Adrenal gland (tissue), 12 donors: ENCODE measurements around the gene KCNK7. TPM values are rescaled to one million over a fixed set of nuclear protein-coding genes. Genes with fewer than 3 reads are reported as not detected.

Source experiments
- DNase-seq, 7 donors: peaks; one replicate each; pipeline ENCODE4 v3.0.0-alpha.2; 2019 to 2020
- H3K27ac ChIP-seq, 5 donors: fragments of 200-600 bp; sonication (generic) in 4 of 5; 1 replicate in 3 of 5; 2 replicates in 2 of 5; pipeline versions ENCODE4 v1.5.1 to v1.8.0; 2016 to 2020; ENCODE audit warnings: mild to moderate bottlenecking in 1 of 5
- H3K27me3 ChIP-seq: fragments of 200-600 bp; 2 replicates; pipeline ENCODE4 v1.8.0; 2021
- H3K36me3 ChIP-seq, 2 donors: fragments of 200-600 bp; replicated peaks in 1 of 2; 1 replicate in 1 of 2; 2 replicates in 1 of 2; pipeline versions ENCODE4 v1.5.1 to v1.8.0; 2018 to 2022
- H3K4me1 ChIP-seq, 2 donors: fragments of 200-600 bp; replicated peaks in 1 of 2; 1 replicate in 1 of 2; 2 replicates in 1 of 2; pipeline versions ENCODE4 v1.5.1 to v1.8.0; 2018 to 2021
- H3K4me3 ChIP-seq, 4 donors: fragments of 200-600 bp; sonication (generic) in 3 of 4; one replicate each; pipeline ENCODE4 v1.5.1; 2016 to 2018
- H3K9me3 ChIP-seq, 3 donors: fragments of 200-600 bp; sonication (generic) in 1 of 3; replicated peaks in 1 of 3; 1 replicate in 2 of 3; 2 replicates in 1 of 3; pipeline versions ENCODE4 v1.5.1 to v1.8.0; 2016 to 2021
- POLR2A ChIP-seq, 2 donors: fragments of 450-650 bp; IDR thresholded peaks; one replicate each; pipeline ENCODE4 v1.6.1; 2017; ENCODE audit warnings: antibody characterized with exemption in 2 of 2, mild to moderate bottlenecking in 2 of 2, moderate library complexity in 1 of 2
- WGBS, 4 donors: extraction: QIAGEN DNeasy Blood & Tissue Kit in 2 of 4; methylation state at CpG; one replicate each; pipeline versions ENCODE4 v1.1.5 to v1.1.7; 2013 to 2017; 5-methylcytosine and 5-hydroxymethylcytosine counted together
- intact Hi-C, 2 donors: fragments of 100-400 bp; cut with DNase I; formaldehyde crosslinking; loops; one replicate each; pipeline versions ENCODE4 v1.14.1 to v1.15.0; 2022 to 2023
- microRNA-seq, 3 donors: library from miRNA; unstranded; fragments of <30 nt; microRNA quantifications; one replicate each; pipeline ENCODE4, GENCODE V29; 2017 to 2020
- polyA plus RNA-seq, 3 donors: library from polyadenylated mRNA; stranded (reverse); fragments of 200-250 nt in 2 of 3; fragments of 350-450 nt in 1 of 3; fragmentation: Illumina TruSeq in 1 of 3; extraction: RNeasy Lipid Tissue Mini Kit (QIAGEN cat#74804) in 1 of 3; gene quantifications; one replicate each; pipeline ENCODE4 v1.2.3, GENCODE V29; 2013 to 2014
- small RNA-seq, 2 donors: library from RNA; depleted of rRNA; stranded (forward); fragments of <200 nt; gene quantifications; one replicate each; pipeline ENCODE3, GENCODE V24; 2016
- total RNA-seq, 9 donors: library from RNA; depleted of rRNA in 4 of 9; stranded (reverse); fragments of >200 nt in 4 of 9; fragments of 120-200 nt in 1 of 9; fragmentation: NEBNext Ultra II Directional in 1 of 9; extraction: Animal tissue kit (Norgen Biotek cat#: 25700) in 1 of 9; gene quantifications; one replicate each; pipeline versions ENCODE4 v1.1.0 to v1.2.4, GENCODE V29; 2013 to 2023
- TF ChIP-seq, protein P1 (sequence below), 6 experiments: fragments of 450-650 bp in 4 of 6; fragments of 200-600 bp in 2 of 6; sonication (generic) in 1 of 6; IDR thresholded peaks; 1 replicate in 5 of 6; 2 replicates in 1 of 6; pipeline versions ENCODE4 v1.5.1 to v1.8.0; 2016 to 2021; ENCODE audit warnings: antibody characterized with exemption in 6 of 6, mild to moderate bottlenecking in 2 of 6, moderate library complexity in 1 of 6
- donor health status: healthy with polysubstance abuse.
- donor health status: Bipolar disorder and iron deficiency.
- donor health status: DM: yes; HTN: yes; CAD: no.
- donor health status: DM: no; HTN: no; CAD: no.
- donor health status: DM: no; HTN: no; CAD: no.
- donor health status: DM: yes; HTN: yes; CAD: no.

Gene KCNK7
- total and polyA plus RNA-seq, 12 donors = 0.06 to 12.5 (median 0.57) TPM; not detected in 5

DNA sequence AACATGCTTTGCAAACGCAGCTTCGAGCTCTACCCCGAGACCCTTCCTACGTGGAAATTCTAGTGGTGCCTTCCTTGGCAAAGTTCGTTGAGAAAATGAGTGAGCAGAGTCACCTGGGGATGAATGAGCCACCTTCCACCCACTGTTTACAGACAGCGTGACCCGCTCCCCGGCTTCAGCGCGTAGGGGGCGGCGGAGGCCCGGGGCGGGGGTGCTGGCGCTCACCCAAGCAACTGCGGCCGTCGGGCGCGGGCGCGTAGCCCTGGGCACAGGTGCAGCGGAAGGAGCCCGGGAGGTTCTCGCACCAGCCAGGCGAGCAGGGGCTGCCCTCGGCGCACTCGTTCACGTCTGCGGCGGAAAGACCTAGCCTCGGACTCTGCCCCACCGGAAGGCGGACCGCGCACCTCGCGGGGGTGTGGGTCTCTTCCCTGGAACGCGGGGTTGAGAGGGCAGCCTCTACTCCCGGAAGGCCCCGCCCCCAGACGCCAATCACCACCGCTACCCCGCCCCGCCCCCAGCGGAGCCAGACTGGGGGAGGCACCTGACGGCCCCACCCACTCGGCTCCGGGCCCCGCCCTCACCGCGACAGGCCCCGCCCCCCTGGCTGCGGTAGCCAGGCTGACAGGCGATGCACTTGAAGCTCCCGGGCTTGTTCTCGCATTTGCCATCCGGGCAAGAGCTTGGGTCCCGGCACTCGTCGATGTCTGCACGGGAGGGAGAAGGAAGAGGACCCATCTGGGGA is 49.2 kb downstream of the KCNK7 start:
- peak overlapping the region in 1 of 5 donors; percentile 15 for H3K27ac ChIP-seq

DNA sequence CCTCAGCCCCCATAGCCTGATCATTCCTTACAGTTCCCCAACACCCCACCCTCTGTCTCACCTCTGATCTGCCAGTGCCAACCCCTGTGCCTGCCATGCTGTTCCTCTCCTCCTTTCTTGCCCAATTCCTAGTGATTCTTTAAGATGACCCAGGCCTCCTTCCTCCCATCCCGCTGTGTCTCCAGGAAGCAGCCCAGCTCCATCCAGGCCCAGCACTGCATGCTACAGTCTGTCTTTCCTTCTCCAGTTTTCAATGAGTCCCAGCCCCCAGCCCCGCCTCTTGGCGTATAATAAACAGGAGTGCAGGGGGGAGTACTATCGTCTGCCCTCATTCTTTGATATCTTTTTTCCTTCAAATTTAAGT is 49.8 kb downstream of the KCNK7 start:
- H3K9me3 ChIP-seq = no peaks in the 10 kb centered on the region
- H3K27ac ChIP-seq = no peak overlapping the region
- intact Hi-C loops = no loop called here
- H3K27me3 ChIP-seq = no peaks in the 10 kb centered on the region
- peaks cover 5 to 10% of the 10 kb centered on the region in 2 donors for H3K4me1 ChIP-seq
- TF ChIP-seq, protein P1, sequence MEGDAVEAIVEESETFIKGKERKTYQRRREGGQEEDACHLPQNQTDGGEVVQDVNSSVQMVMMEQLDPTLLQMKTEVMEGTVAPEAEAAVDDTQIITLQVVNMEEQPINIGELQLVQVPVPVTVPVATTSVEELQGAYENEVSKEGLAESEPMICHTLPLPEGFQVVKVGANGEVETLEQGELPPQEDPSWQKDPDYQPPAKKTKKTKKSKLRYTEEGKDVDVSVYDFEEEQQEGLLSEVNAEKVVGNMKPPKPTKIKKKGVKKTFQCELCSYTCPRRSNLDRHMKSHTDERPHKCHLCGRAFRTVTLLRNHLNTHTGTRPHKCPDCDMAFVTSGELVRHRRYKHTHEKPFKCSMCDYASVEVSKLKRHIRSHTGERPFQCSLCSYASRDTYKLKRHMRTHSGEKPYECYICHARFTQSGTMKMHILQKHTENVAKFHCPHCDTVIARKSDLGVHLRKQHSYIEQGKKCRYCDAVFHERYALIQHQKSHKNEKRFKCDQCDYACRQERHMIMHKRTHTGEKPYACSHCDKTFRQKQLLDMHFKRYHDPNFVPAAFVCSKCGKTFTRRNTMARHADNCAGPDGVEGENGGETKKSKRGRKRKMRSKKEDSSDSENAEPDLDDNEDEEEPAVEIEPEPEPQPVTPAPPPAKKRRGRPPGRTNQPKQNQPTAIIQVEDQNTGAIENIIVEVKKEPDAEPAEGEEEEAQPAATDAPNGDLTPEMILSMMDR (IDR thresholded peaks at IDR 0.05) = no peak
- TF ChIP-seq POLR2A (IDR thresholded peaks at IDR 0.05) = no peak
- H3K36me3 ChIP-seq = peaks cover 0 to 32% of the 10 kb centered on the region in 2 donors
- H3K4me3 ChIP-seq = no peak overlapping the region
- DNase-seq = no peak
- 82 to 88% (median 86%) methylated on average over 4 of the region's 4 CpGs for WGBS, 4 donors

More for the DNA sequence above, 49.2 kb downstream of the KCNK7 start:
- Histone ChIP-seq H3K4me1 (peaks cover under 1 to 5% of the 10 kb centered on the region in 2 donors), H3K27me3 (no peaks in the 10 kb centered on the region), H3K36me3 (peaks cover 0 to 37% of the 10 kb centered on the region in 2 donors), H3K4me3 (peak overlapping the region in 1 of 4 donors; percentile 13), H3K9me3 (no peaks in the 10 kb centered on the region)
- TF ChIP-seq, protein P1 (IDR thresholded peaks at IDR 0.05) = no peak
- no peak for TF ChIP-seq POLR2A (IDR thresholded peaks at IDR 0.05)
- WGBS, 4 donors = 49 to 67% (median 51%) methylated on average over 29 to 64 of the region's 64 CpGs
- DNase-seq = peak in 6 of 7 donors; percentile 60 to 89 (median 74)
- intact Hi-C loops = no loop called here

Small RNA genes lying within 50 kb of the gene (microRNA-seq; reads per million reads assigned to microRNA genes)
- 0 to 0.89 (median 0) reads per million in 3 donors for gene MIR4690

Small RNA genes lying within 50 kb of the gene (small RNA-seq; reads per million reads assigned to genes)
- 0 reads per million in 2 donors for gene AP001362.1
- gene MIR4690 = 0 reads per million in 2 donors

Other genes starting within 250 kb of the KCNK7 start
- gene TIGD3, start 241.0 kb downstream of the KCNK7 start, total RNA-seq = under 1 TPM; 0.11 to 0.96 (median 0.33) TPM
- gene TIGD3, start 241.0 kb downstream of the KCNK7 start, polyA plus RNA-seq = under 1 TPM in 2 of 3 donors, not detected in 1; 0.27 to 0.40 TPM
- 10 to 100 TPM in 1 of 9 donors, 1 to 10 TPM in 8; 1.1 to 12.7 (median 6.0) TPM for gene SLC25A45, start 213.2 kb downstream of the KCNK7 start, total RNA-seq
- gene SLC25A45, start 213.2 kb downstream of the KCNK7 start, polyA plus RNA-seq = 10 to 100 TPM in 2 of 3 donors, 1 to 10 TPM in 1; 2.4 to 21.0 (median 14.7) TPM
- 10 to 100 TPM; 17.6 to 52.1 (median 39.6) TPM for gene FRMD8, start 209.2 kb downstream of the KCNK7 start, total RNA-seq
- gene FRMD8, start 209.2 kb downstream of the KCNK7 start, polyA plus RNA-seq = 10 to 100 TPM in 2 of 3 donors, 1 to 10 TPM in 1; 5.3 to 21.3 (median 20.4) TPM
- 1,000 to 10,000 TPM in 3 of 9 donors, 100 to 1,000 TPM in 4, 10 to 100 TPM in 2; 20.9 to 1,661 (median 217) TPM for gene NEAT1, start 173.0 kb downstream of the KCNK7 start, total RNA-seq
- gene NEAT1, start 173.0 kb downstream of the KCNK7 start, polyA plus RNA-seq = 1,000 to 10,000 TPM in 2 of 3 donors, 100 to 1,000 TPM in 1; 216 to 6,838 (median 2,645) TPM
- gene MALAT1, start 96.8 kb downstream of the KCNK7 start, total RNA-seq = over 10,000 TPM in 5 of 9 donors, 1,000 to 10,000 TPM in 4; 5,921 to 17,143 (median 10,534) TPM
- 1,000 to 10,000 TPM in 1 of 3 donors, 100 to 1,000 TPM in 2; 237 to 9,519 (median 973) TPM for gene MALAT1, start 96.8 kb downstream of the KCNK7 start, polyA plus RNA-seq
- gene SCYL1, start 70.7 kb downstream of the KCNK7 start, total RNA-seq = 100 to 1,000 TPM; 105 to 240 (median 147) TPM
- gene SCYL1, start 70.7 kb downstream of the KCNK7 start, polyA plus RNA-seq = 100 to 1,000 TPM in 2 of 3 donors, 10 to 100 TPM in 1; 52.3 to 395 (median 329) TPM
- 100 to 1,000 TPM in 7 of 9 donors, 10 to 100 TPM in 2; 43.4 to 362 (median 218) TPM for gene LTBP3, start 37.4 kb downstream of the KCNK7 start, total RNA-seq
- gene LTBP3, start 37.4 kb downstream of the KCNK7 start, polyA plus RNA-seq = 100 to 1,000 TPM in 2 of 3 donors, 10 to 100 TPM in 1; 40.2 to 323 (median 265) TPM
- gene ZNRD2, start 25.3 kb downstream of the KCNK7 start, total RNA-seq = 10 to 100 TPM; 34.0 to 83.4 (median 51.2) TPM
- gene ZNRD2, start 25.3 kb downstream of the KCNK7 start, polyA plus RNA-seq = 100 to 1,000 TPM in 2 of 3 donors, 1 to 10 TPM in 1; 9.4 to 135 (median 120) TPM
- gene FAM89B, start 23.3 kb downstream of the KCNK7 start, total RNA-seq = 10 to 100 TPM; 28.0 to 77.1 (median 41.7) TPM
- gene FAM89B, start 23.3 kb downstream of the KCNK7 start, polyA plus RNA-seq = 10 to 100 TPM in 2 of 3 donors, 1 to 10 TPM in 1; 7.0 to 64.4 (median 50.1) TPM
- gene EHBP1L1, start 19.7 kb downstream of the KCNK7 start, total RNA-seq = 10 to 100 TPM; 11.8 to 56.3 (median 35.2) TPM
- gene EHBP1L1, start 19.7 kb downstream of the KCNK7 start, polyA plus RNA-seq = 10 to 100 TPM in 2 of 3 donors, 1 to 10 TPM in 1; 8.7 to 68.0 (median 33.9) TPM
- 10 to 100 TPM; 20.7 to 84.4 (median 55.7) TPM for gene MAP3K11, start 18.4 kb upstream of the KCNK7 start, total RNA-seq
- 100 to 1,000 TPM in 1 of 3 donors, 10 to 100 TPM in 2; 11.1 to 143 (median 85.2) TPM for gene MAP3K11, start 18.4 kb upstream of the KCNK7 start, polyA plus RNA-seq
- gene PCNX3, start 20.0 kb upstream of the KCNK7 start, total RNA-seq = 10 to 100 TPM; 11.7 to 45.0 (median 41.2) TPM
- 10 to 100 TPM in 2 of 3 donors, 1 to 10 TPM in 1; 9.0 to 29.9 (median 19.2) TPM for gene PCNX3, start 20.0 kb upstream of the KCNK7 start, polyA plus RNA-seq
- 100 to 1,000 TPM in 1 of 9 donors, 10 to 100 TPM in 8; 28.0 to 108 (median 74.1) TPM for gene SIPA1, start 42.3 kb upstream of the KCNK7 start, total RNA-seq
- gene SIPA1, start 42.3 kb upstream of the KCNK7 start, polyA plus RNA-seq = 100 to 1,000 TPM in 2 of 3 donors, 1 to 10 TPM in 1; 8.7 to 377 (median 171) TPM
- gene RELA, start 67.1 kb upstream of the KCNK7 start, total RNA-seq = 10 to 100 TPM; 19.3 to 76.2 (median 69.5) TPM
- gene RELA, start 67.1 kb upstream of the KCNK7 start, polyA plus RNA-seq = 10 to 100 TPM; 38.2 to 64.6 (median 46.7) TPM
- 10 to 100 TPM; 55.9 to 89.6 (median 62.8) TPM for gene KAT5, start 116.5 kb upstream of the KCNK7 start, total RNA-seq
- gene KAT5, start 116.5 kb upstream of the KCNK7 start, polyA plus RNA-seq = 100 to 1,000 TPM in 2 of 3 donors, 10 to 100 TPM in 1; 52.0 to 199 (median 107) TPM
- 100 to 1,000 TPM in 6 of 9 donors, 10 to 100 TPM in 3; 69.7 to 170 (median 112) TPM for gene RNASEH2C, start 125.0 kb upstream of the KCNK7 start, total RNA-seq
- gene RNASEH2C, start 125.0 kb upstream of the KCNK7 start, polyA plus RNA-seq = 100 to 1,000 TPM in 1 of 3 donors, 10 to 100 TPM in 2; 13.5 to 109 (median 79.5) TPM
- gene AP5B1, start 185.2 kb upstream of the KCNK7 start, total RNA-seq = 10 to 100 TPM in 8 of 9 donors, 1 to 10 TPM in 1; 4.8 to 30.8 (median 17.2) TPM
- gene AP5B1, start 185.2 kb upstream of the KCNK7 start, polyA plus RNA-seq = 1 to 10 TPM; 1.9 to 8.2 (median 3.4) TPM
- not detected for gene OVOL1, start 191.3 kb upstream of the KCNK7 start, total RNA-seq
- under 1 TPM in 1 of 3 donors, not detected in 2; 0.07 TPM for gene OVOL1, start 191.3 kb upstream of the KCNK7 start, polyA plus RNA-seq
- 1 to 10 TPM in 1 of 9 donors, under 1 TPM in 5, not detected in 3; 0.25 to 1.2 (median 0.46) TPM for gene SNX32, start 238.2 kb upstream of the KCNK7 start, total RNA-seq
- gene SNX32, start 238.2 kb upstream of the KCNK7 start, polyA plus RNA-seq = 1 to 10 TPM in 1 of 3 donors, under 1 TPM in 2; 0.11 to 1.1 (median 0.61) TPM